ENCODE results near the gene NCAPD3.

DNA sequence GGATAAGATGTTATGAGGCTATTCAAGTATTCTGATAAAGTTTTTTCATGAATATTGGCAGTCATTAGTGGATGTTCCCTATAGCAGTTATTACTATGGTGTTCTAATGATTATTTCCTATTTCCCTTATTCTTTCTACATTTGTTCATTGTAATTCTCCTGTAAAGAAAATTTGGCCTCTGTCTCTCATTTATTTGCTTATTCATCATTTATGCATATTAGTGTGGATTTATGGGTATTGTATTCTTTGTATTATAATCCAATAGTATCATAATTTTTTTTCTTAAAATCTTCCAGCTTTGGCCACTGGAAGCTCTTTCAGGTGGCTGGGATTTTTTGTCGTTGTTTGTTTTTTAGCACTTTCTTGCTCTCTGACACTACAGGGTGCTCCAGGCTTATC, 107.6 kb downstream of the NCAPD3 start:
- TF ChIP-seq POLR2A (IDR thresholded peaks at IDR 0.05; ENCODE audit: insufficient read depth in 1 of 2, low read depth in 2 of 2, low read length in 2 of 2), result no peak
- no peak for TF ChIP-seq ZNF253 (CRISPR knock-in tag; IDR thresholded peaks at IDR 0.05; ENCODE audit: borderline replicate concordance)
- TF ChIP-seq, protein P1, sequence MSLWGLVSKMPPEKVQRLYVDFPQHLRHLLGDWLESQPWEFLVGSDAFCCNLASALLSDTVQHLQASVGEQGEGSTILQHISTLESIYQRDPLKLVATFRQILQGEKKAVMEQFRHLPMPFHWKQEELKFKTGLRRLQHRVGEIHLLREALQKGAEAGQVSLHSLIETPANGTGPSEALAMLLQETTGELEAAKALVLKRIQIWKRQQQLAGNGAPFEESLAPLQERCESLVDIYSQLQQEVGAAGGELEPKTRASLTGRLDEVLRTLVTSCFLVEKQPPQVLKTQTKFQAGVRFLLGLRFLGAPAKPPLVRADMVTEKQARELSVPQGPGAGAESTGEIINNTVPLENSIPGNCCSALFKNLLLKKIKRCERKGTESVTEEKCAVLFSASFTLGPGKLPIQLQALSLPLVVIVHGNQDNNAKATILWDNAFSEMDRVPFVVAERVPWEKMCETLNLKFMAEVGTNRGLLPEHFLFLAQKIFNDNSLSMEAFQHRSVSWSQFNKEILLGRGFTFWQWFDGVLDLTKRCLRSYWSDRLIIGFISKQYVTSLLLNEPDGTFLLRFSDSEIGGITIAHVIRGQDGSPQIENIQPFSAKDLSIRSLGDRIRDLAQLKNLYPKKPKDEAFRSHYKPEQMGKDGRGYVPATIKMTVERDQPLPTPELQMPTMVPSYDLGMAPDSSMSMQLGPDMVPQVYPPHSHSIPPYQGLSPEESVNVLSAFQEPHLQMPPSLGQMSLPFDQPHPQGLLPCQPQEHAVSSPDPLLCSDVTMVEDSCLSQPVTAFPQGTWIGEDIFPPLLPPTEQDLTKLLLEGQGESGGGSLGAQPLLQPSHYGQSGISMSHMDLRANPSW (CRISPR knock-in tag; IDR thresholded peaks at IDR 0.05; ENCODE audit: borderline replicate concordance), result no peak
- TF ChIP-seq KAT2B (IDR thresholded peaks at IDR 0.05; ENCODE audit: borderline replicate concordance, low read depth, low read length), result no peak
- no peak for TF ChIP-seq HDAC6 (IDR thresholded peaks at IDR 0.05; ENCODE audit: low read depth, low read length)
- TF ChIP-seq ZNF232 (CRISPR knock-in tag; IDR thresholded peaks at IDR 0.05; ENCODE audit: borderline replicate concordance), result no peak
- TF ChIP-seq ZNF775 (CRISPR knock-in tag; IDR thresholded peaks at IDR 0.05; ENCODE audit: borderline replicate concordance), result no peak
- no peak for TF ChIP-seq TBP (CRISPR knock-in tag; IDR thresholded peaks at IDR 0.05)
- TF ChIP-seq SMAD1 (CRISPR knock-in tag; IDR thresholded peaks at IDR 0.05; ENCODE audit: borderline replicate concordance, low read depth), result no peak
